HFF-Myc (cell line): ENCODE data around the gene PRPS2.

Experiments used
- DNase-seq: peaks from one replicate; pipeline ENCODE4 v3.0.0-alpha.2; 2011; ENCODE audit warnings: low read depth; ENCODE audit errors: extremely low read depth
- H3K4me3 ChIP-seq: replicated peaks from 2 replicates; pipeline ENCODE4 v1.5.1; 2011; ENCODE audit warnings: low read depth, mild to moderate bottlenecking, control low read depth, low read length
- CTCF ChIP-seq: IDR thresholded peaks from 2 replicates; pipeline ENCODE4 v1.5.1; 2012; ENCODE audit warnings: mild to moderate bottlenecking, low read depth, low read length, control low read depth; ENCODE audit errors: missing control alignments

The PRPS2 gene

DNA sequence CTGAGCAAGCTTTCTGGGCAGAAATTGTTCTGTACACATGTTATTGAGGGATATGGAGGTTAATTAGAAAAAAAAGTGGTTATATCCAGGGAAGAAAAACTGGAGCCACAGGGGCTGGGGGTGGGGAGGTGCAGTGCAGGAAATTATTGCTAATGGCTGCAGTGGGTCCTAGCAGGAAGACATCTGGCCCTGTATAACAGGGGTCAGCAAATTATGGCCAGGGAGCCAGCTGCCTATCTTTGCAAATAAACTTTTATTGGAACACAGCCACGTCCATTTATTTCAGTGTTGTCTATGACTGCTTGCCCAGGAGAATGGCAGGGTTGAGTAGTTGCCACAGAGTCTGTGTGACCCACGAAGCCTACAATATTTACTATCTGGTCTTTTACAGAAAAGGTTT, 23.4 kb upstream of the PRPS2 start:
- TF ChIP-seq CTCF, result no peak
- H3K4me3 ChIP-seq, result no peak overlapping the region
- no peak for DNase-seq

DNA sequence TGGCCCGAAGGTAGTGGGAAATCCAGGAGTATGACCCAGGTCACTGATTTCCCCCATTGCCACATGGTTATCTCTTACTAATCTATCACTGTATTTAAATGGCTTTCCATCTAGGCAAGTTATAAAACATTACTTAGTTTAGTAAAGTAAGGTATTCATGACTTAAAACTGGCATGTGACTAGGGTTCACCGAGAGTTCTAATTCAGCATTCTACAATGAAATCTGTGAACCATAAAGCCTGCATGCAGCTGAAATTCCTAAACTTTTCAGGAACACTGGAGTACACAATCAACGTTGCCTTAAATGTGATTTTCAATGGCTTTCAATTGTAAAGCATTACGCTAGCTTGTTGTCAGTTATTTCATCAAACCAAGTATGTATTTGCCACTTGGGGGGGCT, 22.7 kb upstream of the PRPS2 start:
- DNase-seq, result no peak
- H3K4me3 ChIP-seq, result no peak overlapping the region
- no peak for TF ChIP-seq CTCF

- TF ChIP-seq CTCF, result peak; percentile 23
- H3K4me3 ChIP-seq, result no peak overlapping the region
- no peak for DNase-seq
Observed at GRCh38 chrX:12770440-12770839, 20.8 kb upstream of the PRPS2 start.

DNA sequence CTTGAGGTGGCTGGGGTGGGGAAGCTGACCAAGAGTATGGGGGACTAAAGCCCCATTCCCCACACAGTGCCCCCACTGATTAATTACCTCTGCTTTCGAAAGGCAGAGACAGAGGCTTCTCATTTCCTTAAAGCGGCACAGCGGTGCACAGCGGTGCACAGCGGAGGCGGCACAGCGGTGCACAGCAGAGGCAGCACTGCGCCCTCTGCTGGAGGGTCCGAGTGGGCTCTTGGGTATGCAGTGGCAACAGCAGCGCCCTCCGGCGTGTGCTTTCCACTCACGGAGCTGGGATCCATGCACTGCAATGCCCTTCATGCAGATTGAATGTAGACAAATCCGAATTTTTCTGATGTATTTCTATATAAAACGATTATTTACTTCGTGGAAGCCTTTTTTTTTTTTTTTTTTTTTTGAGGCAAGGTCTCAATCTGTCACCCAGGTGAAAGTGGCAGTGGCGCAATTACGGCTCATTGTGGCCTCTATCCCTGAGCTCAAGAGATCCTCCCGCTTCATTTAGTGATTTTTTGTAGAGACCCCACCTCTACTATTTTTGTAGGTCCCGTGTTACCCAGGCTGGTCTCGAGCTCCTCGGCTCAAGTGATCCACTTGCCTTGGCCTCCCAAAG, 19.7 kb upstream of the PRPS2 start:
- no peak overlapping the region for H3K4me3 ChIP-seq
- peak; percentile 7 for DNase-seq
- TF ChIP-seq CTCF, result peak; percentile 78

DNA sequence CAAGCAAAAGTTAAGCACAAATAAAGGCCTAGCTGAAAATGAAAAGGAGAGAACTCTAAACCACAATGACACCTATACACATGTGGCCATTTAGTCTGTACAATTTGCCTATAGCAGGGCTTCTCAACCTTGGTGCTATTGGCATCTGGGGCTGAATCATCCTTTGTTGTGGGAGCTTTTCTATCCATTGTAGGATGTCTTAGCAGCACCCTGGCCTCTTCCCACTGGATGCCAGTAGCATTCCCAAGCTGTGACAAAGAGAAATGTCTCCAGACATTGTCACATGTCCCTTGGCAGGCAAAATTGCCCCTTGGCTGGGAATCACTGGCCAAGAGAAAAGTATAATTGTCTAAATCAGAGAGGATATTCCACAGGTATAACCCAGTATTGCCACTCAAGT, 13.5 kb upstream of the PRPS2 start:
- no peak for DNase-seq
- no peak overlapping the region for H3K4me3 ChIP-seq
- no peak for TF ChIP-seq CTCF

DNA sequence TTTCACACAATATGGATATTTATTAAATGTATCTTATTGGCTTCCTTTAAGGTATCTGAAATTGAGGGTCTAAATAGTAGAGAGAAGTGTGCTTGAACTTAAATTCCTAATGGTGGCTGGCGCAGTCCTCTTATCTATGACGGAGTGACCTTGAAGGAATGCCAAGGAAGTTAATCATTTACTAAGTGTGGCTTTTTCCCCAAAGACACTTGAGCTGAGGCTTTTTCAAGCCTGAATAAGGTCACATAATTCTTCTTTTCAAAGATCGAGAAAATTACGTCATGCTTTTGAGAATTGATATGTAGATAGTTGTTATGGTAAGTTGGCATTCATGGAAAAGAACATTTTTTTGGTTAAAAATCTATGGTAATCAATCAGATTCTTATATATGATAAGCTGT, 11.7 kb upstream of the PRPS2 start:
- H3K4me3 ChIP-seq, result no peak overlapping the region
- no peak for TF ChIP-seq CTCF
- no peak for DNase-seq

DNA sequence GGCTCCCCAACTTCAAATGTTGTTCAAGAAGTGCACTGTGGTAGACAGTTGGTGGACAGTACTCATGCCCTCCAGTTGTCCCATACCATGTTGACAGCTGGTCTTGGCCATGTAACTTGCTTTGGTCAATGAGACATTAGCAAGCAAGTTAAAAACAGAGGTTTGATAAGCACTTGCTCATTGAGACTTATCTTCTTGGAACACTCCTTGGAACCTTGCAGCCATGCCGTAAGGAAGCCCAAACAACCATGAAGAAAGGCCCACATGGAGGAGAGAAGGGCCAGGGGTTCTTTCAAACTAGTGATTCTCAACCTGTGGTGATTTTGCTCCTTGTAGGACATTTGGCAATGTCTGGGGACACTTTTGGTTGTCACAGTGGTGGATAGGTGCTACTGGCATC, 2.6 kb upstream of the PRPS2 start:
- TF ChIP-seq CTCF, result no peak
- no peak overlapping the region for H3K4me3 ChIP-seq

More for the DNA sequence above, 2.6 kb upstream of the PRPS2 start:
- DNase-seq, result no peak
